ENCODE results near the gene IQSEC1.

Gene IQSEC1

GRCh38 chr3:13085081-13085845, 12.0 kb upstream of the IQSEC1 start:
- Mint-ChIP-seq H3K9me3 (no peaks in the 10 kb centered on the region), H3K4me1 (ENCODE audit: low read depth) (no peaks in the 10 kb centered on the region), H3K27me3 (ENCODE audit: low read depth) (peaks cover 4% of the 10 kb centered on the region), H3K4me3 (no peak overlapping the region), H3K27ac (no peak overlapping the region), H3K36me3 (ENCODE audit: low read depth) (no peaks in the 10 kb centered on the region)
- no peak for DNase-seq (ENCODE audit: low spot score)

- DNase-seq (ENCODE audit: low spot score), result no peak
- Mint-ChIP-seq H3K27ac (no peak overlapping the region), H3K4me1 (ENCODE audit: low read depth) (peaks cover 2% of the 10 kb centered on the region), H3K4me3 (no peak overlapping the region), H3K9me3 (no peaks in the 10 kb centered on the region), H3K36me3 (ENCODE audit: low read depth) (no peaks in the 10 kb centered on the region), H3K27me3 (ENCODE audit: low read depth) (peaks cover 8% of the 10 kb centered on the region)
Measured at GRCh38 chr3:13083898-13084297, 10.7 kb upstream of the IQSEC1 start.

DNA sequence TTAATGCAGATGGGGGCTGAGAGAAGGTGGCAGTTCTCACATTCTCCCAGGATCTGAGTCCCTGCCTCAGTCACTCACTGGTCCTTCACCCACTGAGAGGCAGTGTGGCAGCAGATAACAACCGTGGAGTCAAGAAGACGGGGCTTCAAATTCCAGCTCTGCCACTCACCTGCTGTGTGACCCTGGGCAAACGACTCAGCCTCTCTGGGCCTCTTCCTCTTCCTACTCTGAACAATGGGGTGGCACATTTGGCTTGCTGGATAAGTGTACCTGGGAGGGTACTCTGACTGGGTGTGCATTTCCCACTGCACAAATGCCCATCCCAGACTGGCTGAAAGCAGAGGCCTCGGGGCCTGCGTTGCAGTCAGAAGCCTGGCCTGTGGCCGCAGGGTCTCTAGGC, 10.0 kb upstream of the IQSEC1 start:
- DNase-seq (ENCODE audit: low spot score), result no peak
- Mint-ChIP-seq H3K4me1 (ENCODE audit: low read depth) (peaks cover 6% of the 10 kb centered on the region), H3K36me3 (ENCODE audit: low read depth) (no peaks in the 10 kb centered on the region), H3K9me3 (no peaks in the 10 kb centered on the region), H3K4me3 (no peak overlapping the region), H3K27ac (no peak overlapping the region), H3K27me3 (ENCODE audit: low read depth) (peaks cover 8% of the 10 kb centered on the region)

- Mint-ChIP-seq H3K27ac (no peak overlapping the region), H3K9me3 (no peaks in the 10 kb centered on the region), H3K36me3 (ENCODE audit: low read depth) (no peaks in the 10 kb centered on the region), H3K4me1 (ENCODE audit: low read depth) (peaks cover 12% of the 10 kb centered on the region), H3K27me3 (ENCODE audit: low read depth) (peaks cover 8% of the 10 kb centered on the region), H3K4me3 (no peak overlapping the region)
- DNase-seq (ENCODE audit: low spot score), result no peak
Measured at GRCh38 chr3:13082677-13083076, 9.4 kb upstream of the IQSEC1 start.

GRCh38 chr3:13081603-13082360, 8.6 kb upstream of the IQSEC1 start:
- Mint-ChIP-seq H3K27me3 (ENCODE audit: low read depth) (peaks cover 11% of the 10 kb centered on the region), H3K36me3 (ENCODE audit: low read depth) (no peaks in the 10 kb centered on the region), H3K27ac (no peak overlapping the region), H3K9me3 (no peaks in the 10 kb centered on the region), H3K4me1 (ENCODE audit: low read depth) (peaks cover 14% of the 10 kb centered on the region), H3K4me3 (no peak overlapping the region)
- no peak for DNase-seq (ENCODE audit: low spot score)

DNA sequence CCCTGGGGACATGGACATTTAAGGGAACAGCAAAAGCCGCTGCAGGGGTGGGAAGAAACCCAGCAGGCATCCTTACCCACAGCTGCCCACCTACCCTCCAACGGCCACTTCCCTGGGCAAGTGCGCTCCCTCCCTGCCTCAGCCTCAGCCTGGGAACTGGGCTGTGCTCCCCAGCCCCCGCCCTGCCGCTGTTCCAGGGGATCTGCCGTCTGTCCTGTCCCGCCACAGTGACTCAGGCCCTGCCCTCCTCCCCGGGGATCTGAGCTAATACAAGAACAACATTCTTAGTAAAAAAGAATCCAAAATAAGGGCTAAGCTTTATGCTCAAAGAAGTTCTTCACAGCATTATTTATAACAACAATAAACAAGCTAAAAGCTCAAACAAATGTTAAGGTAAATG, 7.4 kb upstream of the IQSEC1 start:
- peaks cover 18% of the 10 kb centered on the region for H3K27me3 Mint-ChIP-seq (ENCODE audit: low read depth)
- H3K4me1 Mint-ChIP-seq (ENCODE audit: low read depth), result peaks cover 14% of the 10 kb centered on the region
- no peak overlapping the region for H3K27ac Mint-ChIP-seq
- H3K4me3 Mint-ChIP-seq, result no peak overlapping the region
- H3K9me3 Mint-ChIP-seq, result no peaks in the 10 kb centered on the region
- no peak for DNase-seq (ENCODE audit: low spot score)
- no peaks in the 10 kb centered on the region for H3K36me3 Mint-ChIP-seq (ENCODE audit: low read depth)

- DNase-seq (ENCODE audit: low spot score), result no peak
- peaks cover 14% of the 10 kb centered on the region for H3K4me1 Mint-ChIP-seq (ENCODE audit: low read depth)
- no peaks in the 10 kb centered on the region for H3K36me3 Mint-ChIP-seq (ENCODE audit: low read depth)
- H3K9me3 Mint-ChIP-seq, result no peaks in the 10 kb centered on the region
- H3K4me3 Mint-ChIP-seq, result no peak overlapping the region
- peaks cover 24% of the 10 kb centered on the region for H3K27me3 Mint-ChIP-seq (ENCODE audit: low read depth)
- no peak overlapping the region for H3K27ac Mint-ChIP-seq
Measured at GRCh38 chr3:13080026-13080425, 6.8 kb upstream of the IQSEC1 start.

- Mint-ChIP-seq H3K27me3 (ENCODE audit: low read depth) (peaks cover 29% of the 10 kb centered on the region), H3K27ac (no peak overlapping the region), H3K9me3 (no peaks in the 10 kb centered on the region), H3K4me1 (ENCODE audit: low read depth) (peaks cover 14% of the 10 kb centered on the region), H3K36me3 (ENCODE audit: low read depth) (no peaks in the 10 kb centered on the region), H3K4me3 (no peak overlapping the region)
- DNase-seq (ENCODE audit: low spot score), result no peak
Measured at GRCh38 chr3:13079510-13079909, 6.3 kb upstream of the IQSEC1 start.

GRCh38 chr3:13079051-13079450, 5.8 kb upstream of the IQSEC1 start:
- Mint-ChIP-seq H3K27ac (no peak overlapping the region), H3K27me3 (ENCODE audit: low read depth) (peaks cover 33% of the 10 kb centered on the region), H3K9me3 (no peaks in the 10 kb centered on the region), H3K36me3 (ENCODE audit: low read depth) (no peaks in the 10 kb centered on the region), H3K4me1 (ENCODE audit: low read depth) (peaks cover 17% of the 10 kb centered on the region), H3K4me3 (no peak overlapping the region)
- DNase-seq (ENCODE audit: low spot score), result no peak

DNA sequence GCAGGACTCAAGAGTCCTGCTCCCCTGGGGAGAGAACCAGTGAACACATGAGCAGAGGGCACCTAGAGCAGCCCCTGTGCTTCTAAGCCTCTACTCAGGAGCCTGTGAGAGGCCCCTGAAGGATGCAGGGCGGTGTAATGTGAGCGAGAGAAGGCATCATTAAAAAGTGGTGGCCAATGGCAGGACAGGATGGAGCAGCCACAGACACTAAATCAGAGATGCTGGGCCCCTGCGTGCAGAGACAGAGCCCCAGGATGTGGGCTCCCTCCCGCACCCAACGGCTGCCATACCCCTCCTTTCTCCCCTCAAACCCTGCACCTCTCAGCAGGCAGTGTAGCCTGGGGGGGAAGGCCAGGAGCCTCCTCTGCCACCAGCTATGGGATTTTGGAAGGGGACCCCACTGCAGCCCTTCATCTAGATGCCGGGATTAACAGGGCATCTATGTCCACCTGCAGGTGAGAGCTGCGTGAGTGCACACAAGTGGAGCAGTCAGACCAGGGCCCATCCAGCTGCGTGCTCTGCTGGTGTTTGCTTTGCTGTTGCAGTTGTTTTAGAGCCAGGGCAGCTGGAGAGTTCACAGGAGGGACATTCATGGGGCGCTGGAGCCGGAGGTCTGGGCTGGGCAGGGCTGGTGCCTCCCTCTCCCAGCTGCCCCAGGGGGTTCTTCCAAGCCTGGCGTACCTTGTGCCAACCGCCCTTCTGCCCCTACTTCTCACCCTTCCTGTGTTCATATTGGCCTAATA, 5.1 kb upstream of the IQSEC1 start:
- Mint-ChIP-seq H3K36me3 (ENCODE audit: low read depth) (no peaks in the 10 kb centered on the region), H3K27me3 (ENCODE audit: low read depth) (peaks cover 38% of the 10 kb centered on the region), H3K4me1 (ENCODE audit: low read depth) (peaks cover 22% of the 10 kb centered on the region), H3K9me3 (no peaks in the 10 kb centered on the region), H3K27ac (no peak overlapping the region), H3K4me3 (no peak overlapping the region)
- no peak for DNase-seq (ENCODE audit: low spot score)

- H3K9me3 Mint-ChIP-seq, result no peaks in the 10 kb centered on the region
- no peak overlapping the region for H3K4me3 Mint-ChIP-seq
- H3K36me3 Mint-ChIP-seq (ENCODE audit: low read depth), result no peaks in the 10 kb centered on the region
- H3K27me3 Mint-ChIP-seq (ENCODE audit: low read depth), result peaks cover 36% of the 10 kb centered on the region
- H3K27ac Mint-ChIP-seq, result no peak overlapping the region
- H3K4me1 Mint-ChIP-seq (ENCODE audit: low read depth), result peaks cover 26% of the 10 kb centered on the region
- no peak for DNase-seq (ENCODE audit: low spot score)
Measured at GRCh38 chr3:13077431-13078162, 4.4 kb upstream of the IQSEC1 start.

DNA sequence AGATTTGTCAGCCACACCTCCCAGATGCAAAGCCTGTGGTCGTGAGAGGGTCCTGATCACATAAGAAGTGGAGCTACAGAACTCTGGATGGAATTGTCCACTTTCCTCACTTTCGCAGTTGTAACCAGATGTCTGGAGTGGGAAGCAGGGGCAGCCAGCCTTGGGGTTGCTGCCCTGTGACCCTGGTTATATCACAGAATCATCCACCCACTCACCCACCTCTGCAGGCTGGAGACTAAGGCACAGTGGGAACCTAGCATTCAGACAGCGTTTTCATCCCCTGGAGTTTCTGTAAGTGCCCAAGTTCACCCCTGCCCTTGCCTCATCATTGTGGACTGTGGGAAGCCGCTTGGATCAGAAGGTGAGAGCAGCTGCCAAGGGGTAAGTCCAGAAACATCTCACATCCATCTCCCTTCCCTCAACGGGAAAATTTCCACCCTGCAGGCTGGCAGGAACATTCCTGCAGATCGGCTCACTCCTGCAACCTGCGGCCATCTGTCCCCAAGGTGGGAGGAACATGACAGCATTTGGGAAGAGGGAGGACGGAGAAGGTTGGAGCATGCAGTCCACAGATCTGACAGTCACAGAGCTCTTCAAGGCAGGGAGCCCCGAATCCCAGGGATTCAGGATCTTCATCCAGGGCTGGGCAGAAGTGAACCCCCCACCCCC, 2.9 kb upstream of the IQSEC1 start:
- peaks cover 36% of the 10 kb centered on the region for H3K27me3 Mint-ChIP-seq (ENCODE audit: low read depth)
- H3K4me3 Mint-ChIP-seq, result no peak overlapping the region
- no peak overlapping the region for H3K27ac Mint-ChIP-seq
- no peak for DNase-seq (ENCODE audit: low spot score)
- peaks cover 30% of the 10 kb centered on the region for H3K4me1 Mint-ChIP-seq (ENCODE audit: low read depth)
- H3K36me3 Mint-ChIP-seq (ENCODE audit: low read depth), result no peaks in the 10 kb centered on the region
- H3K9me3 Mint-ChIP-seq, result no peaks in the 10 kb centered on the region

GRCh38 chr3:13075318-13075717, 2.1 kb upstream of the IQSEC1 start:
- H3K9me3 Mint-ChIP-seq, result no peaks in the 10 kb centered on the region
- H3K36me3 Mint-ChIP-seq (ENCODE audit: low read depth), result peaks cover 2% of the 10 kb centered on the region
- DNase-seq (ENCODE audit: low spot score), result no peak
- H3K27me3 Mint-ChIP-seq (ENCODE audit: low read depth), result peaks cover 35% of the 10 kb centered on the region
- H3K27ac Mint-ChIP-seq, result no peak overlapping the region
- peaks cover 36% of the 10 kb centered on the region for H3K4me1 Mint-ChIP-seq (ENCODE audit: low read depth)
- no peak overlapping the region for H3K4me3 Mint-ChIP-seq
